Measurements from ENCODE around the gene MALAT1.

The MALAT1 gene

GRCh38 chr11:65538915-65539743, 40.3 kb downstream of the MALAT1 start:
- no peak for DNase-seq (ENCODE audit: low read depth, low spot score)

GRCh38 chr11:65539744-65540289, 41.0 kb downstream of the MALAT1 start:
- no peak for DNase-seq (ENCODE audit: low read depth, low spot score)

- peak; percentile 72 for DNase-seq (ENCODE audit: low read depth, low spot score)
Measured at GRCh38 chr11:65540290-65541092, 41.6 kb downstream of the MALAT1 start.

GRCh38 chr11:65541093-65541982, 42.5 kb downstream of the MALAT1 start:
- DNase-seq (ENCODE audit: low read depth, low spot score) = no peak

GRCh38 chr11:65542738-65543390, 44.0 kb downstream of the MALAT1 start:
- no peak for DNase-seq (ENCODE audit: low read depth, low spot score)

- DNase-seq (ENCODE audit: low read depth, low spot score) = no peak
Measured at GRCh38 chr11:65545853-65546216, 47.0 kb downstream of the MALAT1 start.

GRCh38 chr11:65546217-65546958, 47.5 kb downstream of the MALAT1 start:
- DNase-seq (ENCODE audit: low read depth, low spot score) = peak; percentile 93

- DNase-seq (ENCODE audit: low read depth, low spot score) = no peak
Measured at GRCh38 chr11:65547446-65548125, 48.7 kb downstream of the MALAT1 start.

GRCh38 chr11:65548395-65548794, 49.5 kb downstream of the MALAT1 start:
- no peak for DNase-seq (ENCODE audit: low read depth, low spot score)

GRCh38 chr11:65549096-65549495, 50.3 kb downstream of the MALAT1 start:
- DNase-seq (ENCODE audit: low read depth, low spot score) = no peak

- DNase-seq (ENCODE audit: low read depth, low spot score) = no peak
Measured at GRCh38 chr11:65551572-65552387, 52.9 kb downstream of the MALAT1 start.

- DNase-seq (ENCODE audit: low read depth, low spot score) = no peak
Measured at GRCh38 chr11:65552388-65552951, 53.6 kb downstream of the MALAT1 start.

- peak; percentile 35 for DNase-seq (ENCODE audit: low read depth, low spot score)
Measured at GRCh38 chr11:65553301-65554001, 54.6 kb downstream of the MALAT1 start.

GRCh38 chr11:65554057-65554818, 55.4 kb downstream of the MALAT1 start:
- no peak for DNase-seq (ENCODE audit: low read depth, low spot score)

- DNase-seq (ENCODE audit: low read depth, low spot score) = no peak
Measured at GRCh38 chr11:65554842-65555430, 56.1 kb downstream of the MALAT1 start.

GRCh38 chr11:65555693-65556231, 56.9 kb downstream of the MALAT1 start:
- DNase-seq (ENCODE audit: low read depth, low spot score) = no peak
